ENCODE measurements around the gene RGS3.

- TF ChIP-seq CTCF (IDR thresholded peaks at IDR 0.05 in 4 of 5, conservative IDR thresholded peaks at IDR 0.05 in 1 of 5) (no peak), POLR2A (IDR thresholded peaks at IDR 0.05) (no peak)
Observed at GRCh38 chr9:113612216-113612747, 148.8 kb downstream of the RGS3 start.

All from gastrocnemius medialis (tissue), 4 donors.